Nephron progenitor cell (in vitro differentiated cells): Measurements from ENCODE around the gene PDE7B.
"Not testable (repeated sequence)": the region's sequence is repeated elsewhere in the genome, so short reads cannot be mapped to it uniquely, and the experiment has no call there.

Source experiments
- DNase-seq: peaks from one replicate; pipeline ENCODE4 v3.0.0; 2021
- H3K27ac Mint-ChIP-seq: 2 replicates; pipeline ENCODE4 v1.8.0; 2021; ENCODE audit warnings: mild to moderate bottlenecking, moderate library complexity, mixed read lengths
- H3K27me3 Mint-ChIP-seq: 2 replicates; pipeline ENCODE4 v1.8.0; 2021; ENCODE audit warnings: mild to moderate bottlenecking, low read depth, mixed read lengths; ENCODE audit not compliant: poor library complexity
- H3K36me3 Mint-ChIP-seq: 2 replicates; pipeline ENCODE4 v1.8.0; 2021; ENCODE audit warnings: low read depth, mixed read lengths
- H3K4me1 Mint-ChIP-seq: 2 replicates; pipeline ENCODE4 v1.8.0; 2021; ENCODE audit warnings: mixed read lengths
- H3K4me3 Mint-ChIP-seq: 2 replicates; pipeline ENCODE4 v1.8.0; 2021; ENCODE audit warnings: mild to moderate bottlenecking, moderate library complexity, mixed read lengths
- H3K9me3 Mint-ChIP-seq: 2 replicates; pipeline ENCODE4 v1.8.0; 2021; ENCODE audit warnings: mild to moderate bottlenecking, moderate library complexity, mixed read lengths
- CTCF ChIP-seq: fragments of 200-600 bp; sonication (generic); IDR thresholded peaks from 2 replicates; pipeline ENCODE4 v1.5.0; 2021; ENCODE audit warnings: antibody characterized with exemption

PDE7B gene

GRCh38 chr6:136213853-136214252 is 362.4 kb downstream of the PDE7B start:
- no peaks in the 10 kb centered on the region for H3K36me3 Mint-ChIP-seq
- H3K27ac Mint-ChIP-seq: no peak overlapping the region
- DNase-seq: no peak
- no peak overlapping the region for H3K4me3 Mint-ChIP-seq
- H3K9me3 Mint-ChIP-seq: no peaks in the 10 kb centered on the region
- no peak for TF ChIP-seq CTCF
- H3K4me1 Mint-ChIP-seq: no peaks in the 10 kb centered on the region
- H3K27me3 Mint-ChIP-seq: peaks cover 15% of the 10 kb centered on the region

GRCh38 chr6:136216503-136217401 is 365.3 kb downstream of the PDE7B start:
- TF ChIP-seq CTCF: no peak
- Mint-ChIP-seq H3K4me1 (no peaks in the 10 kb centered on the region), H3K27me3 (peaks cover 17% of the 10 kb centered on the region), H3K36me3 (no peaks in the 10 kb centered on the region), H3K9me3 (peaks cover 9% of the 10 kb centered on the region), H3K27ac (no peak overlapping the region), H3K4me3 (no peak overlapping the region)
- no peak for DNase-seq

- DNase-seq, H3K36me3 Mint-ChIP-seq, H3K27ac Mint-ChIP-seq, H3K4me3 Mint-ChIP-seq, H3K27me3 Mint-ChIP-seq: not testable (repeated sequence)
- H3K9me3 Mint-ChIP-seq: peaks cover 14% of the 10 kb centered on the region
- peaks cover 17% of the 10 kb centered on the region for H3K4me1 Mint-ChIP-seq
Measured at GRCh38 chr6:136224974-136225373, 373.5 kb downstream of the PDE7B start.

GRCh38 chr6:136225496-136225895 is 374.0 kb downstream of the PDE7B start:
- H3K27me3 Mint-ChIP-seq: peaks cover 3% of the 10 kb centered on the region
- no peak for DNase-seq
- H3K36me3 Mint-ChIP-seq: no peaks in the 10 kb centered on the region
- H3K4me1 Mint-ChIP-seq: peaks cover 17% of the 10 kb centered on the region
- no peak overlapping the region for H3K4me3 Mint-ChIP-seq
- no peak overlapping the region for H3K27ac Mint-ChIP-seq
- H3K9me3 Mint-ChIP-seq: peaks cover 11% of the 10 kb centered on the region
- TF ChIP-seq CTCF: no peak

GRCh38 chr6:136226027-136226673 is 374.6 kb downstream of the PDE7B start:
- Mint-ChIP-seq H3K9me3 (peaks cover 6% of the 10 kb centered on the region), H3K4me1 (peaks cover 17% of the 10 kb centered on the region), H3K4me3 (no peak overlapping the region), H3K36me3 (no peaks in the 10 kb centered on the region), H3K27me3 (peaks cover 3% of the 10 kb centered on the region), H3K27ac (no peak overlapping the region)
- peak; percentile 100 for TF ChIP-seq CTCF
- peak; percentile 54 for DNase-seq

GRCh38 chr6:136226674-136227377 is 375.3 kb downstream of the PDE7B start:
- Mint-ChIP-seq H3K27me3 (peaks cover 3% of the 10 kb centered on the region), H3K4me3 (no peak overlapping the region), H3K4me1 (peaks cover 17% of the 10 kb centered on the region), H3K27ac (no peak overlapping the region), H3K36me3 (no peaks in the 10 kb centered on the region), H3K9me3 (peaks cover 4% of the 10 kb centered on the region)
- no peak for DNase-seq
- TF ChIP-seq CTCF: no peak
